GM08714 (cell line): ENCODE measurements around the gene OR52B6.

Experiments
- H3K4me3 ChIP-seq: fragments of 200-500 bp; sonication (Bioruptor generic); 2 replicates; pipeline ENCODE4 v1.5.1; 2014; ENCODE audit warnings: mild to moderate bottlenecking, low read length, inconsistent platforms
- ZNF274 ChIP-seq: IDR thresholded peaks from 2 replicates; pipeline ENCODE4 v1.6.1; 2012; ENCODE audit warnings: mild to moderate bottlenecking, low read depth, low read length

The OR52B6 gene

DNA sequence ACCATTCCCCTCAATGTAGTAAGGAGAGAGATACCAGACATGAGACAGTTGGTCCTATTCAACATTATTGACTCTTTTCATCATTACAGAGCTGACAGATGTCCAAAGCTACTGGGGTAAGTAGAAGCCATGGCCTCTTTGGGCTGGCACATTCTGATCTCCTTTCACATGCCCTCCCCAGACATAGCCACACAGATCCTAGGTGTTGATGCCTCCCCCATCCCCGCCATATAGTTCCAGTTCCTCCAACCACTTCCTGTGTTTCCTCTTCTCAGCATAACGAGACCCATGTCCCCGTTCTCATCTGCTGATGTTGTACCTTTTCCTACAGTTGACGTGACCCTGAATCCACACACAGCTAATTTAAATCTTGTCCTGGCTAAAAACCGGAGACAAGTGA lies 29.8 kb downstream of the OR52B6 start:
- no peak overlapping the region for H3K4me3 ChIP-seq
- TF ChIP-seq ZNF274, result no peak

GRCh38 chr11:5611627-5612026 lies 30.9 kb downstream of the OR52B6 start:
- no peak for TF ChIP-seq ZNF274
- H3K4me3 ChIP-seq, result no peak overlapping the region

GRCh38 chr11:5618807-5619206 lies 38.1 kb downstream of the OR52B6 start:
- H3K4me3 ChIP-seq, result no peak overlapping the region
- no peak for TF ChIP-seq ZNF274

GRCh38 chr11:5620651-5621521 lies 40.2 kb downstream of the OR52B6 start:
- TF ChIP-seq ZNF274, result no peak
- no peak overlapping the region for H3K4me3 ChIP-seq

DNA sequence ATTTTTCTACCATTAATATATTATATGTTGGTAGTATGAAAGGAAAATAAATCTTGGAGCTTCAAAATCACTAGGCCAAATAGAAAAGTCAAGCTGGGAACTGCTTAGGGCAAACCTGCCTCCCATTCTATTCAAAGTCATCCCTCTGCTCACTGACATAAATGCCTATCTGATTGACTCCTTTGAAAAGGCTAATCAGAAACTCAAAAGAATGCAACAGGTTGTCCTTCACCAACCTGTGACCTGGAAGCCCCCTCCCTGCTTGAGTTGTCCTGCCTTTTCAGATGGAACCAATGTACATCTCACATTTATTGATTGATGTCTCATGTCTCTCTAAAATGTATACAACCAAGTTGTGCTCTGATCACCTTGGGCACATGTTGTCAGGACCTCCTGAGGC lies 40.9 kb downstream of the OR52B6 start:
- no peak overlapping the region for H3K4me3 ChIP-seq
- TF ChIP-seq ZNF274, result no peak

GRCh38 chr11:5622802-5623201 lies 42.1 kb downstream of the OR52B6 start:
- no peak for TF ChIP-seq ZNF274

DNA sequence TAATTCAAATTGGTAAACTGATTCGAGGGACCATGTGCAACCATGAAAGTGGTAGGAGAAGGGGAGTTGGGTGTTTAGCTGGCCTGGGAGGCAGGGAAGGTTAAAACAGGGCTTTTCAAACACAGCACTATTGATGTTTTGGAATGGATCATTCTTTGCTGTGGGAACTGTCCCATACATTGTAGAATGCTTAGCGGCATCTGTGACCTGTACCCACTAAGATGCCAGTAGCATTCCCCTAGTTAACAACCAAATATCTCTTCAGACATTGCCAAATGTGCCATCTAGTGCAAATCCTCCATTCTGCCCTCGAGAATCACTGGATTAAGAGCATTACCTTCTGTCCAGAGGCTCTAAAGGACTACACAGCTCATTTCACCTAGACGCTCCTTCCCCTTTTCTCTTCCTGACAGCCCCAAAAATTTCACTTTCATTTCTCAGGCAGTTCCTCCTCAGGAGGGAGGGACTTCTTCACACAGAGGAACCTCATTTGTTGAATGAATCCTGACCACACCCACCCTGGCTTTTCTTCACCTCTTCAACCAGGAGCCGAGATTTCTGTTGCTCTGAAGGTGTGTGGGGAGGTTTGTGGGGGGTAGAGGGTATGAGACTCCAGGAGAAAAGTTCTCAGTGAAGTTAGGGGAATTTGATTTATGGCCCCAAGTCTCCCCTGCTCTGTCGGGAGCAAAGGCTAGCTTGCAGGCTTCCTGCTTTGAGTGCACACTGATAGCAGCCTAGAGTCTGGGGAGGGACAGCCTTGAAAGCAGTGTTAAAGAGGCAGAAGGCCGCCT lies 44.0 kb downstream of the OR52B6 start, which contains the start of gene TRIM34:
Gene TRIM34 (plus strand): TSS at position 513 of the 791 bp plus-strand sequence. CDS start 7,331 bp downstream, outside the sequence.
- no peak for TF ChIP-seq ZNF274
- peak within 1 kb of the TSS; percentile 100 for H3K4me3 ChIP-seq

More at GRCh38 chr11:5622802-5623201, 42.1 kb downstream of the OR52B6 start:
- H3K4me3 ChIP-seq, result no peak overlapping the region

DNA sequence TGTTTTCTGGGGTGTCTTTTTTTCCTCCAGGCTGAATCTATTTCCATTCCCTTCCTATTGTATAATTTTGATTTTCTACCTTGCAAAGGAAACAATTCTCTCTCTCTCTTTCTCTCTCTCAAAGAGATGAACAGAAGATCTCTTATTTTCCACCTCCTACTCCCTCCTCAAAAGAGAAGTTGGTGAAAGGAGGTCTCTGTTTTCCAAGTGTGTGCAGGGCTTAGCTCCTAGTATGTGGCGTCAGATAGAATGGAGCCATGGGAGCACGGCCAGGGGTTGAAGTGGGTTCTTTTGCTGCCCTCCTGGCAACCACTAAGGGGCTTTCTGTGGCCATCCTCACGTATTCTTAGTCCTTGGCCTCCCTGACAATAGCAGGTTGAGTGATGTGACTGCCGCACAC lies 44.6 kb downstream of the OR52B6 start:
- TF ChIP-seq ZNF274, result no peak
- H3K4me3 ChIP-seq, result peak overlapping the region; percentile 100

- no peak for TF ChIP-seq ZNF274
- no peak overlapping the region for H3K4me3 ChIP-seq
Measured at GRCh38 chr11:5626196-5626595, 45.5 kb downstream of the OR52B6 start.

GRCh38 chr11:5631417-5631816 lies 50.7 kb downstream of the OR52B6 start:
- H3K4me3 ChIP-seq, result no peak overlapping the region
- TF ChIP-seq ZNF274, result no peak
